Measurements from ENCODE around the gene PC.
A peak's percentile ranks its signal among the peaks of the same experiment; 100 is the strongest.

Gene PC

GRCh38 chr11:66847461-66848232, 110.5 kb downstream of the PC start:
- intact Hi-C loops (cut with DNase I; ENCODE audit: low total_unique reads), result loop anchor here (10.0 kb wide), 1 partner anchor 217 kb away; no protein-coding TSS in a partner anchor
- H3K9me3 ChIP-seq, result no peaks in the 10 kb centered on the region
- peak; percentile 8 to 54 for DNase-seq
- H3K27ac ChIP-seq, result no peak overlapping the region
- no peak for TF ChIP-seq CTCF (IDR thresholded peaks at IDR 0.05)
- peaks cover 6 to 83% (median 23%) of the 10 kb centered on the region in 3 donors for H3K36me3 ChIP-seq
- no peak overlapping the region for H3K4me3 ChIP-seq
- no peaks in the 10 kb centered on the region for H3K27me3 ChIP-seq
- H3K4me1 ChIP-seq, result peaks cover 0 to 13% (median 11%) of the 10 kb centered on the region in 4 donors

- no peak for TF ChIP-seq CTCF (IDR thresholded peaks at IDR 0.05)
- Histone ChIP-seq H3K27ac (no peak overlapping the region), H3K4me3 (no peak overlapping the region), H3K4me1 (peaks cover 6 to 22% (median 20%) of the 10 kb centered on the region in 4 donors), H3K27me3 (no peaks in the 10 kb centered on the region), H3K36me3 (peaks cover 6 to 74% (median 23%) of the 10 kb centered on the region in 3 donors), H3K9me3 (no peaks in the 10 kb centered on the region)
- intact Hi-C loops (cut with DNase I; ENCODE audit: low total_unique reads), result loop anchor here (10.0 kb wide), 1 partner anchor 218 kb away; no protein-coding TSS in a partner anchor
- DNase-seq, result peak; percentile 14 to 58
These were observed 111.5 kb downstream of the PC start for GRCh38 chr11:66846671-66847091.

GRCh38 chr11:66845876-66846212, 112.3 kb downstream of the PC start:
- peak in 1 of 2 donors; percentile 57 for DNase-seq
- TF ChIP-seq CTCF (IDR thresholded peaks at IDR 0.05), result no peak
- Histone ChIP-seq H3K27me3 (no peaks in the 10 kb centered on the region), H3K36me3 (peaks cover 6 to 66% (median 23%) of the 10 kb centered on the region in 3 donors), H3K27ac (no peak overlapping the region), H3K4me3 (no peak overlapping the region), H3K4me1 (peaks cover 8 to 31% (median 26%) of the 10 kb centered on the region in 4 donors), H3K9me3 (no peaks in the 10 kb centered on the region)
- intact Hi-C loops (cut with DNase I; ENCODE audit: low total_unique reads), result loop anchor here (10.0 kb wide), 1 partner anchor 219 kb away; no protein-coding TSS in a partner anchor

- H3K9me3 ChIP-seq, result no peaks in the 10 kb centered on the region
- peak in 1 of 2 donors; percentile 65 for DNase-seq
- H3K36me3 ChIP-seq, result peaks cover 6 to 61% (median 23%) of the 10 kb centered on the region in 3 donors
- TF ChIP-seq CTCF (IDR thresholded peaks at IDR 0.05), result no peak
- intact Hi-C loops (cut with DNase I; ENCODE audit: low total_unique reads), result loop anchor here (10.0 kb wide), 1 partner anchor 219 kb away; no protein-coding TSS in a partner anchor
- no peaks in the 10 kb centered on the region for H3K27me3 ChIP-seq
- no peak overlapping the region for H3K27ac ChIP-seq
- H3K4me3 ChIP-seq, result no peak overlapping the region
- H3K4me1 ChIP-seq, result peaks cover 8 to 36% (median 29%) of the 10 kb centered on the region in 4 donors
These were observed 112.9 kb downstream of the PC start for GRCh38 chr11:66845143-66845875.

- peak overlapping the region in 1 of 2 donors; percentile 91 for H3K27ac ChIP-seq
- H3K9me3 ChIP-seq, result no peaks in the 10 kb centered on the region
- intact Hi-C loops (cut with DNase I; ENCODE audit: low total_unique reads), result loop anchor here (10.0 kb wide), 1 partner anchor 220 kb away; no protein-coding TSS in a partner anchor
- peaks cover 6 to 54% (median 23%) of the 10 kb centered on the region in 3 donors for H3K36me3 ChIP-seq
- DNase-seq, result no peak
- peak overlapping the region in 1 of 2 donors; percentile 92 for H3K4me3 ChIP-seq
- H3K27me3 ChIP-seq, result no peaks in the 10 kb centered on the region
- peaks cover 8 to 37% (median 29%) of the 10 kb centered on the region in 4 donors for H3K4me1 ChIP-seq
- no peak for TF ChIP-seq CTCF (IDR thresholded peaks at IDR 0.05)
These were observed 113.6 kb downstream of the PC start for GRCh38 chr11:66844496-66845142.

All from tibial artery (tissue), 4 donors.